ENCODE results near the gene MAU2. TPM values are rescaled to one million over a fixed set of nuclear protein-coding genes. Genes with fewer than 3 reads are reported as not detected.
"Not testable (repeated sequence)": the region's sequence is repeated elsewhere in the genome, so short reads cannot be mapped to it uniquely, and the experiment has no call there.

The MAU2 gene
- total RNA-seq, 2 donors from 2014 or later, result 129 to 130 TPM

- no peaks in the 10 kb centered on the region for H3K9me3 ChIP-seq (ENCODE audit: control insufficient read depth, low read length, poor library complexity, severe bottlenecking)
- Mint-ChIP-seq H3K27me3 (no peaks in the 10 kb centered on the region), H3K36me3 (ENCODE audit: low read depth) (no peaks in the 10 kb centered on the region), H3K4me1 (peaks cover 30% of the 10 kb centered on the region), H3K4me3 (peak overlapping the region; percentile 3), H3K27ac (peak overlapping the region; percentile 70)
- ATAC-seq, result peak; percentile 71
- DNase-seq, result peak; percentile 34 to 65 (median 52)
Measured at GRCh38 chr19:19361075-19361594, 40.5 kb downstream of the MAU2 start.

- H3K36me3 Mint-ChIP-seq (ENCODE audit: low read depth), result no peaks in the 10 kb centered on the region
- ATAC-seq (no peak), DNase-seq (no peak)
- peak overlapping the region; percentile 55 for H3K4me3 Mint-ChIP-seq
- H3K27ac Mint-ChIP-seq, result peak overlapping the region; percentile 47
- no peaks in the 10 kb centered on the region for H3K27me3 Mint-ChIP-seq
- H3K4me1 Mint-ChIP-seq, result peaks cover 34% of the 10 kb centered on the region
- H3K9me3 ChIP-seq (ENCODE audit: control insufficient read depth, low read length, poor library complexity, severe bottlenecking), result no peaks in the 10 kb centered on the region
Measured at GRCh38 chr19:19362075-19362474, 41.4 kb downstream of the MAU2 start.

GRCh38 chr19:19366434-19367396 lies 46.1 kb downstream of the MAU2 start:
- H3K27me3 Mint-ChIP-seq, result no peaks in the 10 kb centered on the region
- H3K9me3 ChIP-seq (ENCODE audit: control insufficient read depth, low read length, poor library complexity, severe bottlenecking), result no peaks in the 10 kb centered on the region
- ATAC-seq (peak; percentile 69), DNase-seq (peak; percentile 56 to 64 (median 58))
- H3K27ac Mint-ChIP-seq, result peak overlapping the region; percentile 79
- peak overlapping the region; percentile 71 for H3K4me3 Mint-ChIP-seq
- H3K4me1 Mint-ChIP-seq, result peaks cover 14% of the 10 kb centered on the region
- no peaks in the 10 kb centered on the region for H3K36me3 Mint-ChIP-seq (ENCODE audit: low read depth)

GRCh38 chr19:19368087-19368486 lies 47.5 kb downstream of the MAU2 start:
- no peak overlapping the region for H3K4me3 Mint-ChIP-seq
- no peaks in the 10 kb centered on the region for H3K36me3 Mint-ChIP-seq (ENCODE audit: low read depth)
- peak overlapping the region; percentile 41 for H3K27ac Mint-ChIP-seq
- no peaks in the 10 kb centered on the region for H3K9me3 ChIP-seq (ENCODE audit: control insufficient read depth, low read length, poor library complexity, severe bottlenecking)
- peaks cover 15% of the 10 kb centered on the region for H3K4me1 Mint-ChIP-seq
- no peak for ATAC-seq
- H3K27me3 Mint-ChIP-seq, result no peaks in the 10 kb centered on the region
- no peak for DNase-seq

GRCh38 chr19:19371059-19371458 lies 50.4 kb downstream of the MAU2 start:
- H3K4me3 Mint-ChIP-seq, result no peak overlapping the region
- DNase-seq, result no peak
- H3K27ac Mint-ChIP-seq, result no peak overlapping the region
- H3K36me3 Mint-ChIP-seq (ENCODE audit: low read depth), result no peaks in the 10 kb centered on the region
- H3K27me3 Mint-ChIP-seq, result no peaks in the 10 kb centered on the region
- H3K4me1 Mint-ChIP-seq, result peaks cover 10% of the 10 kb centered on the region
- no peak for ATAC-seq
- no peaks in the 10 kb centered on the region for H3K9me3 ChIP-seq (ENCODE audit: control insufficient read depth, low read length, poor library complexity, severe bottlenecking)

- Mint-ChIP-seq H3K4me1 (peaks cover 7% of the 10 kb centered on the region), H3K36me3 (ENCODE audit: low read depth) (no peaks in the 10 kb centered on the region), H3K27ac (peak overlapping the region; percentile 84), H3K27me3 (no peaks in the 10 kb centered on the region), H3K4me3 (peak overlapping the region; percentile 52)
- no peaks in the 10 kb centered on the region for H3K9me3 ChIP-seq (ENCODE audit: control insufficient read depth, low read length, poor library complexity, severe bottlenecking)
- no peak for DNase-seq
- ATAC-seq, result peak; percentile 90
Measured at GRCh38 chr19:19372656-19373416, 52.2 kb downstream of the MAU2 start.

GRCh38 chr19:19379527-19379926 lies 58.9 kb downstream of the MAU2 start:
- no peak for DNase-seq
- Mint-ChIP-seq H3K27ac (no peak overlapping the region), H3K36me3 (ENCODE audit: low read depth) (no peaks in the 10 kb centered on the region), H3K4me3 (no peak overlapping the region), H3K4me1 (peaks cover 7% of the 10 kb centered on the region), H3K27me3 (no peaks in the 10 kb centered on the region)
- ATAC-seq, result no peak
- no peaks in the 10 kb centered on the region for H3K9me3 ChIP-seq (ENCODE audit: control insufficient read depth, low read length, poor library complexity, severe bottlenecking)

GRCh38 chr19:19380316-19380715 lies 59.7 kb downstream of the MAU2 start:
- not testable (repeated sequence) for DNase-seq; H3K27me3 Mint-ChIP-seq; H3K9me3 ChIP-seq (ENCODE audit: control insufficient read depth, low read length, poor library complexity, severe bottlenecking); H3K36me3 Mint-ChIP-seq (ENCODE audit: low read depth); H3K4me1 Mint-ChIP-seq; H3K27ac Mint-ChIP-seq; H3K4me3 Mint-ChIP-seq; ATAC-seq

GRCh38 chr19:19381007-19381926 lies 60.6 kb downstream of the MAU2 start:
- ATAC-seq (no peak), DNase-seq (no peak)
- H3K36me3 Mint-ChIP-seq (ENCODE audit: low read depth), result no peaks in the 10 kb centered on the region
- H3K27me3 Mint-ChIP-seq, result no peaks in the 10 kb centered on the region
- no peaks in the 10 kb centered on the region for H3K9me3 ChIP-seq (ENCODE audit: control insufficient read depth, low read length, poor library complexity, severe bottlenecking)
- no peak overlapping the region for H3K4me3 Mint-ChIP-seq
- H3K4me1 Mint-ChIP-seq, result peaks cover 5% of the 10 kb centered on the region
- H3K27ac Mint-ChIP-seq, result no peak overlapping the region

- Mint-ChIP-seq H3K27me3 (no peaks in the 10 kb centered on the region), H3K36me3 (ENCODE audit: low read depth) (no peaks in the 10 kb centered on the region), H3K27ac (no peak overlapping the region), H3K4me3 (no peak overlapping the region), H3K4me1 (peaks cover 14% of the 10 kb centered on the region)
- H3K9me3 ChIP-seq (ENCODE audit: control insufficient read depth, low read length, poor library complexity, severe bottlenecking), result no peaks in the 10 kb centered on the region
- ATAC-seq (no peak), DNase-seq (no peak)
Measured at GRCh38 chr19:19382118-19382517, 61.5 kb downstream of the MAU2 start.

GRCh38 chr19:19384486-19384885 lies 63.9 kb downstream of the MAU2 start:
- no peaks in the 10 kb centered on the region for H3K36me3 Mint-ChIP-seq (ENCODE audit: low read depth)
- no peak for DNase-seq
- no peaks in the 10 kb centered on the region for H3K9me3 ChIP-seq (ENCODE audit: control insufficient read depth, low read length, poor library complexity, severe bottlenecking)
- peak overlapping the region; percentile 92 for H3K4me3 Mint-ChIP-seq
- no peaks in the 10 kb centered on the region for H3K27me3 Mint-ChIP-seq
- H3K4me1 Mint-ChIP-seq, result peaks cover 37% of the 10 kb centered on the region
- H3K27ac Mint-ChIP-seq, result no peak overlapping the region
- no peak for ATAC-seq

- no peaks in the 10 kb centered on the region for H3K27me3 Mint-ChIP-seq
- peak overlapping the region; percentile 99 for H3K27ac Mint-ChIP-seq
- ATAC-seq (peak; percentile 92), DNase-seq (peak; percentile 98 to 99 (median 98))
- H3K36me3 Mint-ChIP-seq (ENCODE audit: low read depth), result no peaks in the 10 kb centered on the region
- H3K9me3 ChIP-seq (ENCODE audit: control insufficient read depth, low read length, poor library complexity, severe bottlenecking), result no peaks in the 10 kb centered on the region
- H3K4me1 Mint-ChIP-seq, result peaks cover 44% of the 10 kb centered on the region
- H3K4me3 Mint-ChIP-seq, result peak overlapping the region; percentile 92
Measured at GRCh38 chr19:19385131-19385895, 64.7 kb downstream of the MAU2 start.
